Central memory CD4-positive, alpha-beta T cell (primary cell): ENCODE measurements around the gene ZDHHC15.
"Not testable (repeated sequence)": the region's sequence is repeated elsewhere in the genome, so short reads cannot be mapped to it uniquely, and the experiment has no call there.

Experiments
- DNase-seq: peaks from one replicate; pipeline ENCODE4 v3.0.0; 2022
- total RNA-seq, 3 experiments: gene quantifications; one replicate each; lab custom pipeline; 2026; lab: John Stamatoyannopoulos, UW

The ZDHHC15 gene
- 0.77 to 1.7 (median 1.7) reads per million in 3 experiments for total RNA-seq

DNA sequence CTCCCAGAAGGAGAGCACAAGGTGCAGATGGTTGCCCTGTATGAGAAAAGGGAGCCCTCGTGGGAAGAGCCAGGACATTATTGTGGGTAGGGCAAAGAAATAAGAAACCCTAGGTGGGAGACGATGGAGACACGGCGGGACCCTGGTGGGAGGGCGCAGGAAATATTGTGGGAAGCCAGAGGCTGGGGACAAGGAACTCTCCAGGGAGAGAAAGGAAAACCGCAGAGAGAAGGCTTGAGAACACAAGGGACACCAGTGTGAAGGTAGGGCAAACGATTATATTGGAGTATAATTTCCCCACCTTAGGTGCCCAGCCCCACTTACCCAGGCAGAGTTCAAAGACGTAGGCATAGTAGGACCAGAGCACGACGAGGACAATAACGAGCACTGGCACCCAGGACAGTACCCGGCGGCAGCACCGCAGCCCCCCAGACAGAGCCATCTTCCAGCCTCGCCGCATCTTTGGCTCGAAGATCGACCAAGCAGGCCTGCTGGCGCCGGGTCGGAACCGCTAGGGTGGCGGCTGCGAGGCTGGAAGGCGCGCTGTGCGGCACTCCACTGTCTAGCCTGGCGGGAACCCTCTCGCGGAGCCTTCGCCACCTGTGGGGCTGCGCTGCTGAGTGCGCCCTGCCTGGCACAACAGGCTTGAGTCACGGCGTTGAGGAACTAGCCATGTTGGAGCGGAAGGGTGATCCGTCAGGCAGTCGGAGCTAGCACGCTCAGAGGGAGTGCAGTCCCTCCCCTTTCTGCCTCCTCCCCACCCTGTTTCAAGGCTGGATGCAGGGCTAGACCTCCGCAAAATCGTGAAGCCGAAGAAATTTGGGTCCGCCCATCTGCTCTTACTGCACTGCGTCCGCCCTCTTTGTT, at the start of gene ZDHHC15:
TSS of gene ZDHHC15 (minus strand) at position 473 of the 867 bp plus-strand sequence. CDS start at position 460, 13 bp downstream.
- peak; percentile 30 for DNase-seq

DNA sequence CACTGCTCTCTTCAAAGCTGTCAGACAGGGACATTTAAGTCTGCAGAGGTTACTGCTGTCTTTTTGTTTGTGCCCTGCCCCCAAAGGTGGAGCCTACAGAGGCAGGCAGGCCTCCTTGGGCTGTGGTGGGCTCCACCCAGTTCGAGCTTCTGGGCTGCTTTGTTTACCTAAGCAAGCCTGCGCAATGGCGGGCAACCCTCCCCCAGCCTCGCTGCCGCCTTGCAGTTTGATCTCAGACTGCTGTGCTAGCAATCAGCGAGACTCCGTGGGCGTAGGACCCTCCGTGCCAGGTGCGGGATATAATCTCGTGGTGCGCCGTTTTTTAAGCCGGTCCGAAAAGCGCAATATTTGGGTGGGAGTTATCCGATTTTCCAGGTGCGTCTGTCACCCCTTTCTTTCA, 37.7 kb upstream of the ZDHHC15 start:
- not testable (repeated sequence) for DNase-seq

- no peak for DNase-seq
These were observed 24.9 kb upstream of the ZDHHC15 start for GRCh38 chrX:75547783-75548182.

GRCh38 chrX:75546724-75547511, 24.1 kb upstream of the ZDHHC15 start:
- no peak for DNase-seq

DNA sequence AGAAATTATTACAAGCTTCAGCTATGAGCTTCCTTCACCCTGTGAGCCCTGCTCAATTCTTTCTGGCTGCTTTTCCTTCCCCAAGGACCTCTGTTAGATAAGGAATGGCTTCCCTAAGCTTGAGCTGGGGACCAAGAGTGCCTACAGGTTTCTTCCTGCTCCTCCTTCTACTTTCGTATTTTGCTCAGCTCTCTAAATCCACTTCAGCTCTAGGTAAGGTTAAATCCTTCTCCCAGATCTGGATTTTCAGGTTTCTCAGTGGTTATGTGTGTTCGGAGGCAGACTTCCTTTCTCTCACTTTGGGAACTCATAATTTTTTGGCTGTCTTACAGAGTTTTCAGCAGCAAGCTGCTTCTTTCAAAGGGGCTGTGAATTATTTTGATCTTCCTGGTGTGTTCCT, 21.9 kb upstream of the ZDHHC15 start:
- DNase-seq = no peak

DNA sequence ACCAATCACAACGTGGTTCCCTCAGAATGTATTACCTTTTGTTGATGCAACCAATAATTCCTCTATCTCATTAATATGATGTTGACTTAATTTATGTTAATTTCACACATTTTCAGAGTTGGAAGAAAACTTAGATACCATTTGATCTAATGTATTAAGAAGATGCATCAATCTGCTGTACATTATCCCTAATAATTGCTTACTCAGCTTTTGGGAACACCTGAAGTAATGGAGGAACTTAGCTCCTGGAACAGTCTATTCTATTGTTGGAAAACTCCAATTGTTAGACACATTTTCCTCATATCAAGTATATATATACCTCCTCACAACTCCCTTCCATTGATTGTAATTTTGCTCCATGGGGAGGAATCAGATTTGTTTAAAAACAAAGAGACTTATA, 38.9 kb downstream of the ZDHHC15 start:
- DNase-seq = no peak

- not testable (repeated sequence) for DNase-seq
These were observed 61.1 kb downstream of the ZDHHC15 start for GRCh38 chrX:75461780-75462179.

DNA sequence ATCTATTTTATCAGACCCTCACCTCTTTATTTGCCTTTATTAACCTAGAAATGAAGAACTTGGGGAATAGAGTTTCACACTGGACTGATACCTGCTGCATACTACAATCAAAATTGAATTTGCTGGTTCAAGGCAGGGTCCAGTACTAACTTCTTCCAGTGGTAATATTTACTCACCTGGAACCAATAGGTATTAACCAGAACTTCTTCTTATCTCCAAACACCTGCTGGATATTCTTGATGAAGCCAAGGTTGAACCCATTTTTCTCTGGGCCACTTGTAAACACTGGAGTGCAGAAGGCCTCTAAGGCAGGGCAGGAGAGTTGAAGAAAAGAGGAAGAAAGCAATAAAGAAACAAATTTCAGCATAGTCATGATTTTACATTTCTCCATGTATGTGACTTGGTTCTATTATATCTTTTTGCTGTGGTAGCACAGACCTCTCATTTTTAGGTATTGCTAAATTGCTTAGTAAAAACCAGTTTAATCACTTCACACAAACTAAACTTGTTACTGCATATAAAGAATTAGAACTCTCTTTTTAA, 101.1 kb downstream of the ZDHHC15 start:
- DNase-seq = no peak

GRCh38 chrX:75407153-75407552, 115.7 kb downstream of the ZDHHC15 start:
- not testable (repeated sequence) for DNase-seq

- no peak for DNase-seq
These were observed 132.4 kb downstream of the ZDHHC15 start for GRCh38 chrX:75390470-75390869.

DNA sequence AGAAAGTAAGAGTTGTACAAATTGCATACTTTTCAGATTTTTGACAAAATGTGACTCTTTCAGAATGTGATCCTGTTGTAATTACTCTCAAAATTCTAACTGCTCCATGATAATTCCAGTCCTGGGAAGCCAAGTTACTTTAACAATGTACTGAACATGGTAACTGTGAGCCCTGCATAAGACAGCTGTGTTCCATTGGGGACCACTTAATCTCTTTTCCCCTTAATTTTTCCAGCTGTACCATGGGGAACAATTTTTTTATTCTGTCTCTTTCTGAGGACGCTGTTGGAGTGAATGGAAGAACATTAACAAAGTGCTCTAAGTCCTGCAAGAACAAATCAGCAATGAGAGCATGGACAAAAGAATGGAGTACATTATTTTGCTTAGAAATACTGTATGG, 153.1 kb downstream of the ZDHHC15 start:
- DNase-seq = no peak

GRCh38 chrX:75366861-75367260, 156.0 kb downstream of the ZDHHC15 start:
- DNase-seq = no peak

DNA sequence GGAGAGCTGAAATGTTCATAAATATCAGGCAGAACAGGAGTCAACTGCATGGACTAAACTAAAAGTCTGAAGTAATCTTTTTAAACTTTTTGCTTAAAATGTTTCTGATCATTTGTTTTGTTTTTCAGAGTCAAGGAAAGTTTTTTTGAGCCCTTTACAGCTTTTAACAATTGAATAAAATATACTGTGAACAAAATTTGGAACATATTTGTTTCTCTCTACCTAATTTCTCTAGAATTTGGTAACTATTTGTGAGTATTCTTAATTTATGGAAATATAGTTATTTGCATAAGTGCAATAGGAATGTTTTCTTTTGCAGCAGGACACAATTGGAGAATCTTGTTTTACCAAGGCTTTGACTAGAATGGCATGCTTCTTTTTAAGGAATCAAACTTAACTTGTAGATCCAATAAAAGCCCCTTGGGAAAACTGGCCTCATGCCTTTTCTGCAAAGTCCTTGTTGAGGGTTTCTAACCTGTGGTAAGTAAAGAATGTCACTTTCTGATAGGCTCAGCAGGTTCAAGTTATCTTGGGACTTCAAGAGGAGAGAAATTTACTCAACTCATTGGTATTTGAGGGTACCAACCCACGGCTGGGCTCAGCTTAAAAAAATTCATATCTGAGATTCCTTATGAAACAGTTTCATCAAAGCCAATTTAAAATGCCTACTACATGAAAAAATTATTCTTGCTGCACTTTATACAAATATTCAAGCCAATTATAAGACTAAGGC, 157.4 kb downstream of the ZDHHC15 start:
- DNase-seq = no peak

GRCh38 chrX:75361788-75362187, 161.0 kb downstream of the ZDHHC15 start:
- no peak for DNase-seq

DNA sequence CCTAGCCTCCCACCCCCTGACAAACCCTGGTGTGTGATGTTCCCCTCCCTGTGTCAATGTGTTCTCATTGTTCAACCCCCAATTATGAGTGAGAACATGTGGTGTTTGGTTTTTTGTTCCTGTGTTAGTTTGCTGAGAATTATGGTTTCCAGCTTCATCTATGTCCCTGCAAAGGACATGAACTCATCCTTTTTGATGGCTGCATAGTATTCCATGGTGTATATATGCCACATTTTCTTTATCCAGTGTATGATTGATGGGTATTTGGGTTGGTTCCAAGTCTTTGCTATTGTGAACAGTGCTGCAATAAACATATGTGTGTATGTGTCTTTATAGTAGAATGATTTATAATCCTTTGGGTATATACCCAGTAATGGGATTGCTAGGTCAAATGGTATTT, 174.2 kb downstream of the ZDHHC15 start:
- DNase-seq = not testable (repeated sequence)

DNA sequence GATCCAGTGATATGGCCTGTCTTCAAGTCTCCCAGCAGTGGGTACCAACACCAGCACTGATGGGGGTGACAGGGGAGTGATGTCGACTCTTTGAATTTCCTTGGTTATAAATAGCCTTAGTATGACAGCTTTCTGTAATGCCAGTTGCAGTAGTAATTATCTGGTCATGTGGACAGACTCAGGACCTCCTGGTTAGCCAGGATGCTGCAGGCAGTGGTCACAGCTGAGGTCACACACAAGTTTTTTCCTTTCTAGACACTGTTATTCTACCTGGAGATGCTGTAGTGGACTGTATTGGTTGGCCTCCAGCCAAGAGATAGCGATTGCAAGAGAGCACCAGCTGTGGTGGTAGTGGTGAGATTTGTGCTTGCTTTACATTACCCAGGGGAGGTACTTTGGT, 185.3 kb downstream of the ZDHHC15 start:
- no peak for DNase-seq

DNA sequence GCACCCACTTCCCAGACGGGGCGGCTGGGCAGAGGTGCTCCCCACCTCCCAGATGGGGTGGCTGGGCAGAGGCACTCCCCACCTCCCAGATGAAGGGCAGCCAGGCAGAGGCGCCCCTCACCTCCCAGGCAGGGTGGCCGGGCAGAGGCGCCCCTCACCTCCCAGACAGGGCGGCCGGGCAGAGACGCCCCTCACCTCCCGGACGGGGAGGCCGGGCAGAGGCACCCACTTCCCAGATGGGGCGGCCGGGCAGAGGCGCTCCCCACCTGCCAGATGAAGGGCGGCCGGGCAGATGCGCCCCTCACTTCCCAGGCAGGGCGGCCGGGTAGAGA, 187.7 kb downstream of the ZDHHC15 start:
- DNase-seq = no peak

GRCh38 chrX:75334407-75335126, 188.3 kb downstream of the ZDHHC15 start:
- not testable (repeated sequence) for DNase-seq

GRCh38 chrX:75327607-75328006, 195.2 kb downstream of the ZDHHC15 start:
- DNase-seq = no peak
